Measurements from ENCODE around the gene LMX1B.

Gene LMX1B

GRCh38 chr9:126745574-126746411 is 132.1 kb downstream of the LMX1B start:
- peaks cover 19% of the 10 kb centered on the region for H3K27me3 ChIP-seq (ENCODE audit: control insufficient read depth, insufficient read depth, low read length)
- H3K4me1 ChIP-seq (ENCODE audit: control insufficient read depth, insufficient read depth, low read length), result no peaks in the 10 kb centered on the region; the same call in 1 of the 2 replicates
- no peaks in the 10 kb centered on the region for H3K36me3 ChIP-seq (ENCODE audit: control insufficient read depth, insufficient read depth, low read length)
- no peak overlapping the region for H3K4me3 ChIP-seq (ENCODE audit: low read depth, low read length)
- H3K27ac ChIP-seq (ENCODE audit: low read depth, low read length), result no peak overlapping the region
- no peaks in the 10 kb centered on the region for H3K9me3 ChIP-seq (ENCODE audit: control insufficient read depth, insufficient read depth, low read depth, low read length)
- H3K9ac ChIP-seq (ENCODE audit: low read length), result no peak overlapping the region

Measured in HUES6 (cell line).